K562 (cell line): ENCODE measurements around the gene LAPTM5. TPM values are rescaled to one million over a fixed set of nuclear protein-coding genes. Genes with fewer than 3 reads are reported as not detected.

ENCODE experiments used
- CHD1 ChIP-seq: fragments of 200-600 bp; sonication (generic); IDR thresholded peaks from one replicate; pipeline ENCODE4 v1.6.1; 2012; ENCODE audit warnings: mild to moderate bottlenecking, moderate library complexity, low read length, inconsistent platforms
- E2F3 ChIP-seq: fragments of 250-450 bp; sonication (Bioruptor Pico); IDR thresholded peaks from 2 replicates; pipeline ENCODE4 v1.4.0; 2020; ENCODE audit warnings: mild to moderate bottlenecking
- GABPA ChIP-seq: fragments of 200-800 bp; sonication (Bioruptor generic); conservative IDR thresholded peaks from 2 replicates; pipeline ENCODE4 v1.6.1; 2016; ENCODE audit warnings: low read depth, missing genetic modification characterization, missing compliant biosample characterization
- GATAD2A ChIP-seq: fragments of 450-650 bp; IDR thresholded peaks from 2 replicates; pipeline ENCODE4 v1.6.1; 2017
- HMBOX1 ChIP-seq: sonication (generic); IDR thresholded peaks from 2 replicates; pipeline ENCODE4 v1.6.1; 2016
- KAT2B ChIP-seq: IDR thresholded peaks from one replicate; pipeline ENCODE4 v1.6.1; 2012; ENCODE audit warnings: low read depth, mild to moderate bottlenecking, control low read depth, inconsistent platforms, low read length, moderate library complexity
- MAFK ChIP-seq: IDR thresholded peaks from 2 replicates; pipeline ENCODE4 v1.6.1; 2011; ENCODE audit warnings: low read length, improper control_type of control experiment
- MTA2 ChIP-seq: fragments of 450-650 bp; IDR thresholded peaks from 2 replicates; pipeline ENCODE4 v1.6.1; 2016; ENCODE audit warnings: low read depth
- NEUROD1 ChIP-seq: fragments of 150-350 bp; IDR thresholded peaks from 2 replicates; pipeline ENCODE4 v1.6.1; 2014; ENCODE audit warnings: borderline replicate concordance, low read length, low read depth; ENCODE audit not compliant: partially characterized antibody
- RBFOX2 ChIP-seq: fragments of 200-400 bp; formaldehyde crosslinking; IDR thresholded peaks from 2 replicates; pipeline ENCODE4 v1.6.1; 2017; ENCODE audit warnings: low read depth, mild to moderate bottlenecking, low read length, moderate library complexity
- RREB1 ChIP-seq: fragments of 250-450 bp; sonication (Bioruptor Pico); IDR thresholded peaks from 2 replicates; pipeline ENCODE4 v1.4.0; 2020
- RUNX1 ChIP-seq: sonication (generic); IDR thresholded peaks from 2 replicates; pipeline ENCODE4 v1.6.1; 2016; ENCODE audit warnings: antibody characterized with exemption, low read depth
- SIX5 ChIP-seq, 2 experiments: IDR thresholded peaks; 2 replicates each; pipeline ENCODE4 v1.6.1; 2011; ENCODE audit warnings: low read length in 2 of 2, borderline replicate concordance in 1 of 2, low read depth in 1 of 2, mild to moderate bottlenecking in 1 of 2, moderate library complexity in 1 of 2; ENCODE audit not compliant: insufficient read depth in 1 of 2
- SMAD1 ChIP-seq: fragments of 150-350 bp; IDR thresholded peaks from 2 replicates; pipeline ENCODE4 v1.6.1; 2014; ENCODE audit warnings: low read length, low read depth; ENCODE audit not compliant: partially characterized antibody
- SMARCE1 ChIP-seq: fragments of 450-650 bp; IDR thresholded peaks from 2 replicates; pipeline ENCODE4 v1.7.1; 2016; ENCODE audit warnings: mild to moderate bottlenecking
- TAF1 ChIP-seq: IDR thresholded peaks from 2 replicates; pipeline ENCODE4 v1.6.1; 2011; ENCODE audit warnings: mild to moderate bottlenecking, low read length, moderate library complexity; ENCODE audit not compliant: insufficient read depth, control insufficient read depth, severe bottlenecking; ENCODE audit errors: extremely low read depth
- TCF3 ChIP-seq: sonication (generic); formaldehyde crosslinking; IDR thresholded peaks from 2 replicates; pipeline ENCODE4 v1.4.0; 2020; ENCODE audit warnings: mild to moderate bottlenecking, missing genetic modification reagents
- polyA plus RNA-seq, 8 experiments: library from polyadenylated mRNA; depleted of rRNA in 4 of 8; stranded (reverse) in 5 of 8; unstranded in 3 of 8; fragments of >200 nt; fragmentation: Nextera tagmentation in 2 of 8; fragmentation: Illumina TruSeq in 1 of 8; extraction: Ambion mirVana in 2 of 8; extraction: Trizol in 1 of 8; gene quantifications; 2 replicates each; pipeline versions ENCODE4 v1.2.1 to v1.2.3, GENCODE V29; 2011 to 2014; ENCODE audit warnings: inconsistent platforms in 1 of 8, missing spikeins in 1 of 8
- total RNA-seq, 7 experiments: library from RNA; depleted of rRNA in 6 of 7; stranded (reverse); fragments of >200 nt in 6 of 7; fragmentation: Illumina TruSeq in 2 of 7; extraction: Trizol in 2 of 7; gene quantifications; 2 replicates each; pipeline versions ENCODE4 v1.2.1 to v1.2.3, GENCODE V29; 2011 to 2021; ENCODE audit warnings: low replicate concordance in 1 of 7

LAPTM5 gene
- total and polyA plus RNA-seq, 9 of the 15 experiments (the other 6 are each of a cell fraction or from before 2014, with no cell fraction given): 2.4 to 47.3 (median 20.3) TPM

GRCh38 chr1:30756545-30757351 lies 826 bp downstream of the LAPTM5 start (continued):
- TF ChIP-seq RREB1 (CRISPR knock-in tag) (peak; percentile 89; the same call in 1 of the 2 replicates), GATAD2A (peak; percentile 79; the same call in 1 of the 2 replicates), HMBOX1 (peak; percentile 89; the same call in 1 of the 2 replicates), MAFK (peak; percentile 55), SIX5 (IDR thresholded peaks at IDR 0.05; ENCODE audit: borderline replicate concordance in 1 of 2, insufficient read depth in 1 of 2, low read depth in 1 of 2, low read length in 2 of 2) (no peak), RUNX1 (peak; percentile 69; the same call in 1 of the 2 replicates), CHD1 (peak; percentile 59), KAT2B (no peak), NEUROD1 (peak; percentile 20), E2F3 (CRISPR knock-in tag) (peak; percentile 77), TAF1 (peak; percentile 29), RBFOX2 (peak; percentile 58), MTA2 (peak; percentile 33; the same call in 1 of the 2 replicates), GABPA (tag) (peak; percentile 67), SMARCE1 (peak; percentile 96; the same call in 1 of the 2 replicates), TCF3 (CRISPR knock-in tag) (peak; percentile 29; the same call in 1 of the 2 replicates), SMAD1 (peak; percentile 68)
